ENCODE data around the gene HAAO.

DNA sequence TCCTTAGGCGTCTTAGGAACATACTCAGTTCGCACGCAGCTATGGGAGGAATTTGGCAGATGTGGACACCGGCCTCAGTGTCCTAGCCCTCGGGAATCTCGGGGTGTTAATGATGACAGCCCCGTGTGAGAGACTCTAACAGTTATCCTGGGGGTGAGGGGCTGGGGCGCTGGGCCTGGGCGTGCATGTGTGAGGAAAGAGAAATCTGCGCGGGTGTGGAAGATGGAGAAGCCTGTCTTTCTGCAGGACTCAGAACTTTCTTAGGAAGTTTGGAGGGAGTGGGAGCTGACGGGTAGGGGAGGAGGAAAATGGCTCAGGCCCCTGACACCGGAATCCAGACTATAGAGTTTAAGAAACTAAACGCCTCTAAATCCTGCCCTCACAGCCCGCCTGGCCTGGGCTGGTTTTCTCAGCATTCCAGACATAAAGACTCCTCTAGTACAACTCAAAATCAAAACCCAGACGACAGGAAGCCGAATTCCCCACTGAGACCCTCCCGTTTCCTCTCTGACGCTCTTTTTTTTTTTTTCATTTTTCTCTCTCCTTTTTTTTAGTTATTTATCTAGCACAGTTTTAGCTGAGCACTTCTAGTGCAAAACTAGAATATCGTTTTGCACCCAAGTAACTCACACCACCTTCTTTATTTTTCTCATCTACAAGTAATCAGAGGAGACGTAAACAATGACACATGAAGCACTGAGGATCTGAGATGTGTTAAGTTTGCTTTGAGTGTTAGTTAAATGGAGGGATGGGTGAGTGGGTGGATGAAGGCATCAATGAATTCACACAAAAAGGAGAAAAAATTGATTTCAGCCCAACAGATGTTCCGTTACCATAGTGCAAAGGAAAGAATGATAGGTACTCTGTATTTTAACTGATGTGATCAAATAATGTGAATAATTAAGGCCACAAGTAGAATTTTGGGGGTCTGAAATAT lies 1.2 kb upstream of the HAAO start:
- no peak for TF ChIP-seq EZH2phosphoT487 (IDR thresholded peaks at IDR 0.05; ENCODE audit: low read length)
- TF ChIP-seq, protein P1, sequence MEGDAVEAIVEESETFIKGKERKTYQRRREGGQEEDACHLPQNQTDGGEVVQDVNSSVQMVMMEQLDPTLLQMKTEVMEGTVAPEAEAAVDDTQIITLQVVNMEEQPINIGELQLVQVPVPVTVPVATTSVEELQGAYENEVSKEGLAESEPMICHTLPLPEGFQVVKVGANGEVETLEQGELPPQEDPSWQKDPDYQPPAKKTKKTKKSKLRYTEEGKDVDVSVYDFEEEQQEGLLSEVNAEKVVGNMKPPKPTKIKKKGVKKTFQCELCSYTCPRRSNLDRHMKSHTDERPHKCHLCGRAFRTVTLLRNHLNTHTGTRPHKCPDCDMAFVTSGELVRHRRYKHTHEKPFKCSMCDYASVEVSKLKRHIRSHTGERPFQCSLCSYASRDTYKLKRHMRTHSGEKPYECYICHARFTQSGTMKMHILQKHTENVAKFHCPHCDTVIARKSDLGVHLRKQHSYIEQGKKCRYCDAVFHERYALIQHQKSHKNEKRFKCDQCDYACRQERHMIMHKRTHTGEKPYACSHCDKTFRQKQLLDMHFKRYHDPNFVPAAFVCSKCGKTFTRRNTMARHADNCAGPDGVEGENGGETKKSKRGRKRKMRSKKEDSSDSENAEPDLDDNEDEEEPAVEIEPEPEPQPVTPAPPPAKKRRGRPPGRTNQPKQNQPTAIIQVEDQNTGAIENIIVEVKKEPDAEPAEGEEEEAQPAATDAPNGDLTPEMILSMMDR (IDR thresholded peaks at IDR 0.05; ENCODE audit: low read length) = no peak

Data from MM.1S (cell line).